ENCODE data around the gene TMEM44.

- TF ChIP-seq ZNF274 (IDR thresholded peaks at IDR 0.05; ENCODE audit: low read depth, low read length) (no peak), YY1 (IDR thresholded peaks at IDR 0.05; ENCODE audit: insufficient read depth, insufficient read length) (no peak), SUZ12 (IDR thresholded peaks at IDR 0.05; ENCODE audit: extremely low read depth, insufficient read depth, insufficient read length) (no peak)
Measured at GRCh38 chr3:194624956-194625355, 8.3 kb downstream of the TMEM44 start.
